ENCODE results near the gene PAFAH1B1.

DNA sequence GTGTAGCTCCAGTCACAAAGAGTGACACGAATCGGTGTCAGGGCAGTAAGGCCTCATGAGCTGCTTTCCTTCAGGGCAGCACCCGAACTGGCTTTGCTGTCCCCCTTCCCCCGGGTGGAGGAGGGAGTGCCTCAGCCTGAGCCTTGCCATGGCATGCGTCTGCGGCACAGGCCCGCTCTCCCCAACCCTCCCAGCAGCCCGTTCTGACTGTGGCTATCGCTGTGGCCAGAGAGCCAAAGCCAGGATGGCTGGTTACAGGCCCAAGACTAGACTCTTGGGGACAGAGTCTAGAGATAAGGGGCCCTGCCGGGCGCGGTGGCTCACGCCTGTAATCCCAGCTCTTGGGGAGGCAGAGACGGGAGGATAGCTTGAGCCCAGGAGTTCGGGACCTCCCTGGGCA is 92.2 kb downstream of the PAFAH1B1 start:
- TF ChIP-seq, protein P1, sequence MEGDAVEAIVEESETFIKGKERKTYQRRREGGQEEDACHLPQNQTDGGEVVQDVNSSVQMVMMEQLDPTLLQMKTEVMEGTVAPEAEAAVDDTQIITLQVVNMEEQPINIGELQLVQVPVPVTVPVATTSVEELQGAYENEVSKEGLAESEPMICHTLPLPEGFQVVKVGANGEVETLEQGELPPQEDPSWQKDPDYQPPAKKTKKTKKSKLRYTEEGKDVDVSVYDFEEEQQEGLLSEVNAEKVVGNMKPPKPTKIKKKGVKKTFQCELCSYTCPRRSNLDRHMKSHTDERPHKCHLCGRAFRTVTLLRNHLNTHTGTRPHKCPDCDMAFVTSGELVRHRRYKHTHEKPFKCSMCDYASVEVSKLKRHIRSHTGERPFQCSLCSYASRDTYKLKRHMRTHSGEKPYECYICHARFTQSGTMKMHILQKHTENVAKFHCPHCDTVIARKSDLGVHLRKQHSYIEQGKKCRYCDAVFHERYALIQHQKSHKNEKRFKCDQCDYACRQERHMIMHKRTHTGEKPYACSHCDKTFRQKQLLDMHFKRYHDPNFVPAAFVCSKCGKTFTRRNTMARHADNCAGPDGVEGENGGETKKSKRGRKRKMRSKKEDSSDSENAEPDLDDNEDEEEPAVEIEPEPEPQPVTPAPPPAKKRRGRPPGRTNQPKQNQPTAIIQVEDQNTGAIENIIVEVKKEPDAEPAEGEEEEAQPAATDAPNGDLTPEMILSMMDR (IDR thresholded peaks at IDR 0.05; ENCODE audit: low read depth, low read length, poor library complexity, severe bottlenecking) = no peak
- TF ChIP-seq EZH2phosphoT487 (IDR thresholded peaks at IDR 0.05; ENCODE audit: borderline replicate concordance, low read length) = no peak

Measured in DOHH2 (cell line).